Measurements from ENCODE around the gene PHC1.

- TF ChIP-seq POLR2AphosphoS5 (IDR thresholded peaks at IDR 0.05) = no peak
- no peak for TF ChIP-seq POLR2A (IDR thresholded peaks at IDR 0.05)
- no peak for TF ChIP-seq CTCF (IDR thresholded peaks at IDR 0.05)
- no peak for TF ChIP-seq EP300 (IDR thresholded peaks at IDR 0.05)
Measured at GRCh38 chr12:8922544-8922943, 8.2 kb downstream of the PHC1 start.
